LNCaP clone FGC (cell line): ENCODE measurements around the gene HES5.

Experiments
- DNase-seq: peaks from one replicate; pipeline ENCODE4 v3.0.0-alpha.2; 2011; ENCODE audit warnings: low read depth
- H3K4me3 ChIP-seq: 2 replicates; pipeline ENCODE4 v1.5.1; 2011; ENCODE audit warnings: mild to moderate bottlenecking, low read depth, low read length, control low read depth
- TF ChIP-seq, protein P1 (sequence below): IDR thresholded peaks from 2 replicates; pipeline ENCODE4 v1.5.1; 2012; ENCODE audit warnings: mild to moderate bottlenecking; ENCODE audit not compliant: control insufficient read depth, insufficient read depth; ENCODE audit errors: extremely low read depth

Gene HES5

GRCh38 chr1:2558861-2559260 lies 28.8 kb upstream of the HES5 start:
- no peak overlapping the region for H3K4me3 ChIP-seq
- TF ChIP-seq, protein P1, sequence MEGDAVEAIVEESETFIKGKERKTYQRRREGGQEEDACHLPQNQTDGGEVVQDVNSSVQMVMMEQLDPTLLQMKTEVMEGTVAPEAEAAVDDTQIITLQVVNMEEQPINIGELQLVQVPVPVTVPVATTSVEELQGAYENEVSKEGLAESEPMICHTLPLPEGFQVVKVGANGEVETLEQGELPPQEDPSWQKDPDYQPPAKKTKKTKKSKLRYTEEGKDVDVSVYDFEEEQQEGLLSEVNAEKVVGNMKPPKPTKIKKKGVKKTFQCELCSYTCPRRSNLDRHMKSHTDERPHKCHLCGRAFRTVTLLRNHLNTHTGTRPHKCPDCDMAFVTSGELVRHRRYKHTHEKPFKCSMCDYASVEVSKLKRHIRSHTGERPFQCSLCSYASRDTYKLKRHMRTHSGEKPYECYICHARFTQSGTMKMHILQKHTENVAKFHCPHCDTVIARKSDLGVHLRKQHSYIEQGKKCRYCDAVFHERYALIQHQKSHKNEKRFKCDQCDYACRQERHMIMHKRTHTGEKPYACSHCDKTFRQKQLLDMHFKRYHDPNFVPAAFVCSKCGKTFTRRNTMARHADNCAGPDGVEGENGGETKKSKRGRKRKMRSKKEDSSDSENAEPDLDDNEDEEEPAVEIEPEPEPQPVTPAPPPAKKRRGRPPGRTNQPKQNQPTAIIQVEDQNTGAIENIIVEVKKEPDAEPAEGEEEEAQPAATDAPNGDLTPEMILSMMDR: no peak
- DNase-seq: no peak

DNA sequence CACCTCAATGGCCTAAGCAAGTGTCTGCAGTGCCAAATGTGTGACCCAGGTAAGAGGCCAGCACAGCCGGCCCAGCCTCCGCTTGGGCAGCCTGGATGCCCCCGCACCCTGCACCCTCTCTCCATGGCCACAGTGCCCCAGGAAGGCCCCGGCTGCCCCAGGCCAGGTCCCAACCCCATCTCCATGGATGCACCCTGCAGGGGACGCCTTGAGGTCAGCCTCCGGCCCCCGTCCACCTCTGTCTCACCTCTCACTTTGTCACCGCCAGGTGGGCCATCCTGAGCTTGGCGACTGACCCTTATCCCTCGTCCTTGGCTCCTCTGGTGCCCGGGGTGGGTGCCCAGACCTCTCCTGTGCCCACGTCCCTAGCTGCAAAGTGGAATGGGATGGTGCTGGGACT lies 28.4 kb upstream of the HES5 start:
- no peak overlapping the region for H3K4me3 ChIP-seq
- no peak for DNase-seq
- TF ChIP-seq, protein P1: no peak

- TF ChIP-seq, protein P1: no peak
- DNase-seq: no peak
- H3K4me3 ChIP-seq: no peak overlapping the region
These were observed 27.7 kb upstream of the HES5 start for GRCh38 chr1:2557482-2558400.

GRCh38 chr1:2556678-2557481 lies 26.8 kb upstream of the HES5 start:
- TF ChIP-seq, protein P1: no peak
- no peak for DNase-seq
- H3K4me3 ChIP-seq: peak overlapping the region; percentile 42

- TF ChIP-seq, protein P1: no peak
- peak within 1 kb of the TSS; percentile 42 for H3K4me3 ChIP-seq
- DNase-seq: no peak
These were observed 26.2 kb upstream of the HES5 start, which contains the start of gene TNFRSF14 for GRCh38 chr1:2556277-2556677. TSS of gene TNFRSF14 (plus strand) at chr1:2556371. CDS start at chr1:2556665, 294 bp downstream.

GRCh38 chr1:2555634-2556276 lies 25.7 kb upstream of the HES5 start:
- no peak for DNase-seq

More at GRCh38 chr1:2555634-2556276, 25.7 kb upstream of the HES5 start:
- peak overlapping the region; percentile 42 for H3K4me3 ChIP-seq
- TF ChIP-seq, protein P1: no peak
